Lower lobe of right lung (tissue), 2 donors: ENCODE data around the gene XRCC1. TPM values are rescaled to one million over a fixed set of nuclear protein-coding genes. Genes with fewer than 3 reads are reported as not detected.
"Not testable (repeated sequence)": the region's sequence is repeated elsewhere in the genome, so short reads cannot be mapped to it uniquely, and the experiment has no call there.

Experiments used
- ATAC-seq, 2 donors: fragments of 200-7000 bp; cut with Tn5 transposase; one replicate each; pipeline ENCODE4 v1.9.1; 2020 to 2022; ENCODE audit warnings: mild to moderate bottlenecking in 2 of 2, moderate library complexity in 2 of 2
- DNase-seq: peaks from one replicate; pipeline ENCODE4 v3.0.0-alpha.2; 2020
- H3K27ac ChIP-seq: fragments of 200-600 bp; one replicate; pipeline ENCODE4 v1.8.0; 2022
- H3K27me3 ChIP-seq: fragments of 200-600 bp; one replicate; pipeline ENCODE4 v1.8.0; 2022; ENCODE audit warnings: low read depth
- H3K36me3 ChIP-seq: fragments of 200-600 bp; one replicate; pipeline ENCODE4 v1.8.0; 2022; ENCODE audit warnings: mild to moderate bottlenecking
- H3K4me1 ChIP-seq: fragments of 200-600 bp; one replicate; pipeline ENCODE4 v1.8.0; 2022
- H3K4me3 ChIP-seq: fragments of 200-600 bp; one replicate; pipeline ENCODE4 v1.8.0; 2022; ENCODE audit warnings: mild to moderate bottlenecking
- H3K9me3 ChIP-seq: fragments of 200-600 bp; one replicate; pipeline ENCODE4 v1.8.0; 2022
- intact Hi-C: fragments of 100-400 bp; cut with DNase I; formaldehyde crosslinking; loops from one replicate; pipeline ENCODE4 v1.11.0; 2022
- total RNA-seq: library from RNA; stranded (reverse); fragmentation: NEBNext Ultra II Directional; extraction: Animal tissue kit (Norgen Biotek cat#: 25700); gene quantifications from one replicate; pipeline ENCODE4 v1.2.1, GENCODE V29; 2021
- TF ChIP-seq, protein P1 (sequence below): fragments of 200-600 bp; IDR thresholded peaks from one replicate; pipeline ENCODE4 v1.8.0; 2022; ENCODE audit warnings: antibody characterized with exemption, mild to moderate bottlenecking
- donor health status: DM: no; HTN: yes; CAD: no; lungs with severe emphysema.

XRCC1 gene
- total RNA-seq, 1 donor from 2014 or later: 26.9 TPM

DNA sequence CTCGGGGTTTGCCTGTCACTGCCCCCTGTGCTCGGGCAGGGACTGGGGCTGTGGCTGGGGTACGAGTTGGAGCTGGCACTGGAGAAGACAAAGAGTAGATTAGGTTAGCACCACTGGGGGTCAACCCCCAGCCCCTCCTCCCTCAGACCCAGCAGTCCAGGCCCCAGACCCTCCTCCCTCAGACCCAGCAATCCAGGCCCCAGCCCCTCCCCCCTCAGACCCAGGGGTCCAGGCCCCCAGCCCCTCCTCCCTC, 23.2 kb downstream of the XRCC1 start:
- TF ChIP-seq, protein P1, sequence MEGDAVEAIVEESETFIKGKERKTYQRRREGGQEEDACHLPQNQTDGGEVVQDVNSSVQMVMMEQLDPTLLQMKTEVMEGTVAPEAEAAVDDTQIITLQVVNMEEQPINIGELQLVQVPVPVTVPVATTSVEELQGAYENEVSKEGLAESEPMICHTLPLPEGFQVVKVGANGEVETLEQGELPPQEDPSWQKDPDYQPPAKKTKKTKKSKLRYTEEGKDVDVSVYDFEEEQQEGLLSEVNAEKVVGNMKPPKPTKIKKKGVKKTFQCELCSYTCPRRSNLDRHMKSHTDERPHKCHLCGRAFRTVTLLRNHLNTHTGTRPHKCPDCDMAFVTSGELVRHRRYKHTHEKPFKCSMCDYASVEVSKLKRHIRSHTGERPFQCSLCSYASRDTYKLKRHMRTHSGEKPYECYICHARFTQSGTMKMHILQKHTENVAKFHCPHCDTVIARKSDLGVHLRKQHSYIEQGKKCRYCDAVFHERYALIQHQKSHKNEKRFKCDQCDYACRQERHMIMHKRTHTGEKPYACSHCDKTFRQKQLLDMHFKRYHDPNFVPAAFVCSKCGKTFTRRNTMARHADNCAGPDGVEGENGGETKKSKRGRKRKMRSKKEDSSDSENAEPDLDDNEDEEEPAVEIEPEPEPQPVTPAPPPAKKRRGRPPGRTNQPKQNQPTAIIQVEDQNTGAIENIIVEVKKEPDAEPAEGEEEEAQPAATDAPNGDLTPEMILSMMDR: no peak
- H3K9me3 ChIP-seq: no peaks in the 10 kb centered on the region
- H3K27ac ChIP-seq: no peak overlapping the region
- no peaks in the 10 kb centered on the region for H3K27me3 ChIP-seq
- H3K4me3 ChIP-seq: no peak overlapping the region
- peaks cover 81% of the 10 kb centered on the region for H3K36me3 ChIP-seq
- no peaks in the 10 kb centered on the region for H3K4me1 ChIP-seq
- DNase-seq (no peak), ATAC-seq (no peak)
- intact Hi-C loops: no loop called here

DNA sequence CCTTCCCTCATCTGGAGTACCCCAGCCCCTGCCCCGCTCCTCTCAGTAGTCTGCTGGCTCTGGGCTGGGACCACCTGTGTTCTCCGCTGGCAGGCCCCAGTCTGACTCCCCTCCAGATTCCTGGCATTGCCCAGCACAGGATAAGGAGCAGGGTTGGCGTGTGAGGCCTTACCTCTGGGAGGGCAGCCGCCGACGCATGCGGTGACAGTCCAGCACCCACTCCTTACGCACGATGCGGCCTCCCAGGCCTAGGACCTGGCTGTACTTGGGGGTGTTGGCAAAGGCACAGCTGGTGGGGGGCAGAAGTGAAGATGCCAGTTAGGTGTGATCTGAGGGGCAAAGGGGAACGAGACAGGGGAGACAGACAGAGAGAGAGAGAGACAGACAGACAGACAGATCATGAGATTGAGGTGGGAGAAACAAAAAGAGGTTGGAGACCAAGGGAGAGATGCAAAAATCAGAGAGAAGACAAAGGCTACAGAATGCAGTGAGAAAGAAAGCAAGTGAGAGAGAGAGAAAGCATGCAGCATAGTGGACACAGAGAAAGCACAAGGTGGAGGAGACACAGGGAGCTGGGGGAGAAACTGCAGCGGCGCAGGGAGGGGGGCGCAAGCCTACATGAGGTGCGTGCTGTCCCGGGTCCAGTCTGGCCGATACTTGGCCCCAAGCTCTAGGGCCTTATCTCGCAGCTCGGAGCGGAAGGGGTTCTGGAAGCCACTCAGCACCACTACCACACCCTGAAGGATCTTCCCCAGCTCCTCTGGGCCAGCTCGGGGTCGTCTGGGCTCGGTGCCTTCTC, 23.7 kb downstream of the XRCC1 start:
- no peaks in the 10 kb centered on the region for H3K27me3 ChIP-seq
- no peaks in the 10 kb centered on the region for H3K9me3 ChIP-seq
- DNase-seq (no peak), ATAC-seq (no peak)
- intact Hi-C loops: no loop called here
- no peaks in the 10 kb centered on the region for H3K4me1 ChIP-seq
- no peak overlapping the region for H3K27ac ChIP-seq
- H3K4me3 ChIP-seq: no peak overlapping the region
- TF ChIP-seq, protein P1: no peak
- H3K36me3 ChIP-seq: peaks cover 75% of the 10 kb centered on the region

DNA sequence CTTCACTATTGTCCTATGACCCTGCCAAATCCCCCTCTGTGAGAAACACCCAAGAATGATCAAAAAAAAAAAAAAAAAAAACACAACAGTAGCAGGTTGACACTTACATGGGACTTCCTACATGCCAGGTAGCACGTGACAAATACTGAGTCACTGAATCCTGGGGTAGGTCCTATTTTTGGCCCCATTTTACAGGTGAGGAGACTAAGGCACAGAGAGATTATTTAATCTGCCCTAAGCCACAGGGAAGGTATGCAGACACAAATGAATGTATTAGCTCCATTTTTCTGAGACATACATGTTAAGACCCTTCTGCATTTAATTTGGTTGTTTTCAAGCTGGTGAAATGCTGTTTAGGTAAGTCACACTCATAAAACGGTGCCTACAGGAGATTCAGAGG, 26.6 kb downstream of the XRCC1 start:
- Histone ChIP-seq H3K27me3 (no peaks in the 10 kb centered on the region), H3K4me1 (no peaks in the 10 kb centered on the region), H3K27ac (no peak overlapping the region), H3K9me3 (no peaks in the 10 kb centered on the region), H3K36me3 (peaks cover 65% of the 10 kb centered on the region), H3K4me3 (no peak overlapping the region)
- ATAC-seq (no peak), DNase-seq (no peak)
- TF ChIP-seq, protein P1: no peak
- intact Hi-C loops: no loop called here

DNA sequence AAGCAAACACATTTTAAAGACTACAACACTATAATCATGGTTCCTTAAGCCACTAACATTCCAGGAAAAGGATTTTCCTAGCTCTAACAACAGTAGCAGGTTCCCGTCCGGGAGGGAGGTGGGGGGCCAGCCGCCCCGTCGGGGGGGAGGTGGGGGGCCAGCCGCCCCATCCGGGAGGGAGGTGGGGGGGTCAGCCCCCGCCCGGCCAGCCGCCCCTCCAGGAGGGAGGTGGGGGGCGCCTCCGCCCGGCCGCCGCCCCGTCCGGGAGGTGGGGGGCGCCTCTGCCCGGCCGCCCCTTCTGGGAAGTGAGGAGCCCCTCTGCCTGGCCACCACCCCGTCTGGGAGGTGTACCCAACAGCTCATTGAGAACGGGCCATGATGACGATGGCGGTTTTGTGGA, 27.4 kb downstream of the XRCC1 start:
- ATAC-seq, DNase-seq, H3K4me1 ChIP-seq, intact Hi-C loops, H3K27ac ChIP-seq, H3K9me3 ChIP-seq, H3K4me3 ChIP-seq, H3K27me3 ChIP-seq: not testable (repeated sequence)
- H3K36me3 ChIP-seq: peaks cover 64% of the 10 kb centered on the region

DNA sequence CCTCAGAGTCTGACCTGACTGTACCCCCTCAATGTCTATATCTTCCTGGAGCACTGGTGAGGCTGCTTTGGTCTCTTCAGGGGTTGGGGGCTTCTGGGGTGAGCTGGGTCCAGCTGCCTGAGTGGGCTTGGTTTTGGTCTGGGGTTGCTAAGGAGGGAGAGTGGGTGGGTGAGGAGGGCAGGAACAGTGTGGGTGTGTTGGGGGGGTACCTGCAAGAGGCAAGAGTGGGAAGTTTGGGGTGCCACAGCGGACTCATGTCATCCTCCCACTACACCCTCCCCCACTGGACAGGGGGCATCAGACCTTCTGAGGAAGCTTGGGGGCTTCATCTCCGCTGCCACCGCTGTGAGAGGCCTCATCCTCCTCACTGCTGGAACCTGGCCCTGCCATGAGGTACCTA, 28.7 kb downstream of the XRCC1 start:
- intact Hi-C loops: no loop called here
- Histone ChIP-seq H3K36me3 (peaks cover 66% of the 10 kb centered on the region), H3K9me3 (no peaks in the 10 kb centered on the region), H3K4me3 (no peak overlapping the region), H3K27me3 (no peaks in the 10 kb centered on the region), H3K27ac (no peak overlapping the region), H3K4me1 (no peaks in the 10 kb centered on the region)
- TF ChIP-seq, protein P1: no peak
- ATAC-seq: no peak
- DNase-seq: no peak

DNA sequence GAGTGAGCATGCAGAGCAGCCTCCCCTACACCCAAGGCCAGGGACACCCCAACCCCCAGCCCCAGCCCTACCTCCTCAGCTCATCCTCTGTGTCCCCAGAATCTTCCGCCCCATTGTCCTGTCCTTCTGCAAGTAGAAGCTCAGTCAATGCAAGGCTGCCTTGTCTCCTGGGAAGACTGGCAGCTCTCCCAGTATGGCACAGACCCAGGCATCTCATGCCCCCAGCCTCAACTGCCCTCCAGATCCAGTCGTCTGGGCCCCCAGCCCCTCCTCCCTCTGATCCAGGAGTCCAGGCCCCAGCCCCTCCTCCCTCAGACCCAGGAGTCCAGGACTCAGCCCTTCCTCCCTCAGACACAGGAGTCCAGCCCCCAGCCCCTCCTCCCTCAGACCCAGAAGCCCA, 29.3 kb downstream of the XRCC1 start:
- H3K4me1 ChIP-seq: no peaks in the 10 kb centered on the region
- H3K27ac ChIP-seq: no peak overlapping the region
- no peaks in the 10 kb centered on the region for H3K9me3 ChIP-seq
- no peak overlapping the region for H3K4me3 ChIP-seq
- ATAC-seq (no peak), DNase-seq (no peak)
- TF ChIP-seq, protein P1: no peak
- intact Hi-C loops: no loop called here
- peaks cover 66% of the 10 kb centered on the region for H3K36me3 ChIP-seq
- no peaks in the 10 kb centered on the region for H3K27me3 ChIP-seq
